GM19099 (cell line): ENCODE measurements around the gene ALLC.

Source experiments
- POLR2A ChIP-seq: IDR thresholded peaks from 3 replicates; pipeline ENCODE4 v1.6.1; 2011; ENCODE audit warnings: low read depth; ENCODE audit not compliant: insufficient read length; ENCODE audit errors: extremely low read depth

The ALLC gene

DNA sequence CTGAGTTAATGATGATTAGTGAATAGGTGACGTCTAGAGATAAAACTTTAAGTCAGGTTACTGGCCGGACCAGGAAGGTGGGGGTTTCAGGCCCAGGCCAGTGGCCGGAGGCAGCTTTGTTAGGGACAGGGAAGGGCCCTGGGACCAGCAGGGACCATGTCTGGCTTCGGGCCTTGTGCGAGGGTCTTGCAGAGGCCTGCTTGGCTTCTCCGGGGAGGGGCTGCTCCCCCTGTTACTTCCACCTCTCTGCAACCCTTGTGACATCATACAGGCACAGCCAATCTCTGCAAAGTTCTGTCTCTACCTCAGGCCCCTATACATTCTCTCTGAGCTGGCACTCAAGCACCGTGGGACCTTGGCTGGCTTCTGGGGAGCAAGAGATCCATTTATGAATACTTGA, at the start of gene ALLC:
Gene ALLC, plus strand, starts transcription at position 320 of the 400 bp plus-strand sequence. CDS start 12,958 bp downstream, outside the sequence.
- TF ChIP-seq POLR2A: no peak

DNA sequence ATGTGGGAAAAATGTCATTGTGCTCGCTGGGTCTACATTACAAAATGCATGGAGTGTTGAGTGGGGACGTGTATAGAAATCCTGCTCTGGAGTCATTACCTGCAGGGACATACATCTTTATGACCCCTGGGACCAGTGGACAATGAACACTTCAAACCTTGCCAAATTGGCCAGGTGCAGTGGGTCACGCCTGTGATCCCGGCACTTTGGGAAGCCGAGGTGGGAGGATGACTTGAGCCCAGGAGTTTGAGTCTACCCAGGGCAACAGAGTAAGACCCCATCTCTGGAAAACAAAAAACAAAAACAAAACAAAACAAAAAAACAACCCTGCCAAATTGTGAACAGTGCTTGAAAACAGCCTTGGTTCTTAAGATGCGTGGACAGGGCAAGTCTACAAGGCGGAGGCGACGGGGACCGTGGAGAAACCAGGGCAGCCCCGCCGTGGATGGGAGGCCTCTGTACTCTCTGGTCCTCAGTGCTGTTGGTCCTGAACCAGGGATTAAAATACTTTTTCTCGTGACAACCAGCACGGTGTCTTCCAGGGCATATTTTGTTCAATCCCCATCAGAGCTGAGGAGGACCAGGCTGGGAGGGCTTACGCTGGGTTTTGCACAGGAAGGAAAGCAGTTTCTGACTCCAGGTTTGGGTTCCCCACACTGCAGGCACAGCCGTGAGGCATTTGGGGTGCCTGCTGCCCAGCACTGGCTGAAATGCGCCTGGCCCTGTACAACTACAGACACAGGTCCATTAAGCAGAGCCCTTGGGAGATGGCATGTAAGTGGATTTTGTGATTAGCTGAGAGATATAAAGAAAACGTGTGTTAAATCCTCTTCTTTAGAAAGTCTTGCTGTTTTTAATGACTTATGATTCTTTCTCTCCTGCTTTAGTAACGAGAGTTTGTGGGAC, 49.4 kb upstream of the ALLC start:
- TF ChIP-seq POLR2A: no peak

DNA sequence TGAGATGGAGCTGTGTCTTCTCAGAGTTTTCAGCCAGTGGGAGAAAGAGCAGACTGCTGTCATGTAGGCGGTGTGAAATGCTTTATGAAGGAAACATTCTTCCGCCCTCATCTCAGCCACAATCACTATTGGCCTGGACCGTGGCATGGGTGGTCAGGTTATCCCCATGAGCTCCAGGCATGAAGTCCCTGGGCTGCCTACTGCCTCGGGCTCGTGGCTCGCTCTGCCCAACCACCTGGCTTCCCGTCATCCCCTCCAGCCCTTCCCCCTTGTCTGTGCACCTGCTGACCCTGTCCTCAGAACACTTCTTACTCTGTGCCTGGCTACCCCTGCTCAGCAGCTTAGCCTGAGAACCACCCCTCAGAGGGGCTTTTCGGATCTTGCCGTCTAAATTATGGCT, 47.6 kb upstream of the ALLC start:
- no peak for TF ChIP-seq POLR2A

DNA sequence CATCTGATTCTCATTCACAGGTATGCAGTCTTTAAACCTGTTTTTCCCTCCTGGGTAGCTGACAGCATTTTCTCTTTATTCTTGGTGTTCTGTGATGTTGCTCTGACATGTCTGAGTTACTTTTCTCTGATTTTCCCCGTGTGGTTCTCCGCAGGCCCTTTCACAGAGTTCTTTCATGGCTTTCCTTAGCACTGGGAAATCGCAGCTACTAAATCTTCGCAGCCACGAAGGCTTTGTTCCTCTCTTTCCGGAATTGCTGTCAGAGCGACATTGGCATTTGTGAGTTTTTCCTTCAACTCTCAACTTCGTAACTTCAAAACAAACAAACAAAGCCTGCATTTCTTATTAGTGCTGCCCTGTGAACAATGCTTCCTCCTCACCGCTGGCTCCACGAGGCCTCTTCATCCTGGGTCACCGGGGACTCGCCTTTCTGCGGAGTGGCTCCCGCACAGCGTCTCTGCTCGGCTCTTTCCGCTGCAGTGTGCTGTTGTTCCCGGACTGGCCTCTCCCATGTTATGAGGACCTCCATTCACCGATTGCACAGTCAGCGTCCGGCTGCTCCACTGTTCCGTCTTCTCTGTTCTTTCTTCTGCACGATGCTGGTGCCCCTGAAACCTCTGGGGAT, 47.0 kb upstream of the ALLC start:
- TF ChIP-seq POLR2A: no peak

DNA sequence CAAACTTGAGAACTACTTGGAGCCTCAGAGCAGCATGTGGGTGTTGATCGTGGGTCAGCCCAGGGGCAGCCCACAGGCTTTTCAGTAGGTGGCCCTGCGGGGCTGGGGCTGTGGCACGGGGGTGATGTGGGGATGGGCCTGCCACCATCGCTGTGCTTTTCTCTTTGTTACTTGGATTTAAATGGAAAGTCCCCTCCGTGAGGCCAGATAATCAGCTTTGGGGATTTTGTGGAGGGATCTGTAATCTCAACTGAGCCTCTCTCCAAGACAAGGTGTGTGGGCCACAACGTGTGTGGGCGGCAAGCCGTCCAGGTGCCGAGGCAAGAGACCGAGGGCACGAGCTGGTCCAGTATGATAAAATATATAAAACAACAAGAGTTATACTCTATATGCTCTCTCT, 46.4 kb upstream of the ALLC start:
- TF ChIP-seq POLR2A: no peak

DNA sequence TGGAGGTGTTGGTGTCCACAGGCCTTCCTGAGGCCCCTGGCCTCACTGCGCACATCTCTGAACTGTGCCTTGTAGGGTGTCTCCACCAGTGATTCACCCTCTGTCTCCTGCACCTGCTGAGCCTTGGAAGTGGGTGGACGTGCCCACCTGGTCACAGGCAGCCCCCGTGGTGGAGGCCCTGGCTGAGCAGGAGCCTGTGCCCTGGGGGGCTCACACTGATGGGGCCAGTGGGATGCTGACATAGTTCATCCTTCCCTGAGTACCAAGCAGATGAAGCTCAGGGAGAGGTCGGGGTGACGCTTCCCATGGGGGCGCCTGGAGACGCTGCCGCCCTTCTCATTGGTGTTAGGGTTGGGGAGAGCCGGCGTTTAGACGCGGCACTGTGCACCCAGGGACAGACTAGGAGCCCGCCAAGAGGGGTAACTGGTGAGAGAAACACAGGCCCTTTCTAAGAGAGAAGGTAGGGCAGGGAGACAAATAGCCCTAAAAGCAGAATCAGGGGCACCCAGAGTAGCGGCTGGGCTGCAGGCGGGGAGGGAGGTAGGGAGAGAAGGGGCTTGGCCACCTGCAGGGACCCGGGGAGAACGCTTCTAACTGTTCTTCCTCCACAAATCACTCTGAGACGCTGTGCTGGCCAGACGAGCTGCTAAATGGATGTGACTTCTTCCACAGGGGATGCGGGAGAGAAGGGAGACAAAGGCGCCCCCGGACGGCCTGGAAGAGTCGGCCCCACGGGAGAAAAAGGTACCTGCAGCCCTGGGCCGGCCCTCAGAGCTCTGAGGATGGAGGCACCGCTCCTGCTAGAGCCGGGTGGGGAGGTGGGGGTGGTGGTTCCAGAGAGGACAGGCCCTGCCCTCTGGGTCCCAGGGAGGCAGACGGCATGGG, 45.1 kb upstream of the ALLC start:
- no peak for TF ChIP-seq POLR2A

DNA sequence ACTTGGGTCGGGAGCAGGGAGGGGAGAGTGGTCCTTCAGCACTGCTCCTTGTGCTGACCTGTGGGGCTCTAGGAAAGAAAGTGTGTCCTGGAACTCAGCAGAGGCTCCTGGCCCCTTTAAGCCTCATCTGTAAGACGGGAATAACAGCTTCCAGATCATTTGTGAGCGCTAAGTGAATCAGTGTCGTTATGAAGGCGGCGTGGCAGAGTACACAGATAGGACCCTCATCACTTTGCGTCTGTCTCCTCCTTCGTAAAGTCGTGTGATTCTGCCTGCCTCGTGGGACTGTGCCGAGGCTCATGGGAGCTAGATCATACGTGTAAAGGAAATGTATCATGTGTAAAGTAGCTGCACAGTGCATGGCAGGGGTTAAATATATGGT, 44.5 kb upstream of the ALLC start:
- TF ChIP-seq POLR2A: no peak

DNA sequence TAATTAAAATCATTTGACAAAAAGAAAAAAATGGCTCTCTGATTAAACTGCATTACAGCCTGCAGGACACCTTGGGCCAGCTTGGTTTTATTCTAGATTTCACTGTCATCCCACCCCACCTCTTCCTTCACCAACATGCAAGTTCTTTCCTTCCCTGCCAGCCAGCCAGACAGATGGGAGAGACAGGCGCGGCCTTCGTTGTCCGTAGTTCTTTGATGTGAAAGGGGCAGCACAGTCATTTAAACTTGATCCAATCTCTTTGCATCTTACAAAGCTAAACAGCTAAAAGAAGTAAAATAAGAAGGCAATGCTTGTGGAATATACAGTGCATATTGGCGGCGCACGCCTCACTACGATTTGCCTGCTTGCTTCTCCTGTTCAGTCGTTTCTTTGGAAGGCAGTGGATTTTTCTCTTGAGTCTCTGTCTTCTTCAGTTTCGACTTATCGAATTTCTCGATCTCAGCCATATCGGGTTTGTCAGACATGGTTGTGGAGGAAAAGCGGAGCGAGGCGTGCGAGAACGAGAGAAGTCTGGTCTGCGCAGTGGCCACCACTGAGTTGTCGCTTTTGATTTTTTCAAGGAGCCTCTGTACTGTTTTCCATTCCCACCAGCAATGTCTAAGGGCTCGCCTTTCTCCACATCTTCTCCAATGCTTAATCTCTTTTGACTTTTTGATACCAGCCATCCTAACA, 40.7 kb upstream of the ALLC start:
- TF ChIP-seq POLR2A: no peak

DNA sequence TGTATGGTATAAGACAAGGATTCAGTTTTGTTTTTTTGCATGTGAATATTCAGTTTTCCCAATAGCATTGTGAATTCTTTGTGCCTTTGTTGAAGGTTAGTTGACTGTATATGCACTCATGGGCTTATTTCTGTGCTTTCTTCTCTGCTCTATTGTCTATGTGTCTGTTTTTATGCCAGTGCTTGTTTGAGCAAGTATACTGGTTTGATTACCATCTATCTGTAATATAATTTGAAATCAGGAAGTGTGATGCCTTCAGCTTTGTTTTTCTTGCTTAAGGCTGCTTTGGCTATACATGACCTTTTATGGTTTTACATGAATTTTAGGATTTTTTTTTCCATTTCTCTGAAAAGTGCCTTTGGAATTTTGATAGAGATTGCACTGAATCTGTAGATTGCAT, 39.6 kb upstream of the ALLC start:
- TF ChIP-seq POLR2A: no peak

DNA sequence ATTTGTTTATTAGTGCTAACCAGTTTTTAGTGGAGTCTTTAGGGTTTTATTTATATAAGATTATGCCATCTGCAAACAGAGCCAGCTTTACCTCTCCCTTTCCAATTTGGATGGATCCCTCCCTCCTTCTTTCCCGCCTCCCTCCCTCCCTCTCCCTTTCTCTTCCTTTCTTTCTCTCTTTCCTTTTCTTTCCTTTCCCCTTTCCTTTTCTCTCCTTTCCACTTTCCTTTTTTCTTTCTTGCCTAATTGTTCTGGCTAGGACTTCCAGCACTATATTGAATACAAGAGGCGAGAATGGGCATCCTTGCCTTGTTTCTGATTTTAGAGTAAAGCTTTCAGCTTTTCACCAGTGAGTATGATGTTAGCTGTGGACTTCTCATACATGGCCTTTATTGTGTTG, 39.0 kb upstream of the ALLC start:
- no peak for TF ChIP-seq POLR2A

DNA sequence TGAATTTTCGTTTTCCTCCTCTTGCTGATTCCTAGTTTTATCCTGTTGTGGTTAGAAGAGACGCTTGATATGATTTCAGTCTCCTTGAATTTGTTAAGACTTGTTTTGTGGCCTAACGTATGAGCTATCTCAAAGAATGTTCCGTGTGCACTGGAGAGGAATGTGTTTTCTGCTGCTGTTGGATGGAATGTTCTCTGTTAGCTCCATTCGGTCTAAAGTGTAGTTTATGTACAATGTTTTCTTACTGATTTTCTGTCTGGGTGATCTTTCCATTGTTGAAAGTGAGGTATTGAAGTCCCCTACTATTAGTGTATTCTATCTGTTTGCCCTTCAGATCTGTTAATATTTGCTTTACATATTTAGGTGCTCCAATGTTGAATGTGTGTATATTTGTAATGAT, 37.2 kb upstream of the ALLC start:
- TF ChIP-seq POLR2A: no peak

DNA sequence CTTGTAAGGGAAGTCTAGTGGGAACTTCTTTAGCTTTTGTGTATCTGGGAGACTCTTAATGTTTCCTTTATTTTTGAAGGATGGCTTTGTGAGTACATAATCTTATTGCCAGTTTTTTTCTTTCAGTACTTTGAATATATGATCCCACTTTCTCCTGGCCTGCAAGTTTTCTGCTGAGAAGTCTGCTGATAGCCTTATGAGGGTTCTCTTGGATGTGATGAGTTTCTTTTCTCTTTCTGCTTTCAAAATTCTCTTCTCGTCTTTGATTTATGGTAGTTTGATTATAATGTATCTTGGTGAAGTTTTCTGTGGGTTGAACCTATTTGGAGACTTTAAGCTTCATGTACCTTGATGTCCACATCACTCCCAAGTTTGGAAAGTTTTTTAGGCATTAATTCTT, 35.0 kb upstream of the ALLC start:
- TF ChIP-seq POLR2A: no peak

DNA sequence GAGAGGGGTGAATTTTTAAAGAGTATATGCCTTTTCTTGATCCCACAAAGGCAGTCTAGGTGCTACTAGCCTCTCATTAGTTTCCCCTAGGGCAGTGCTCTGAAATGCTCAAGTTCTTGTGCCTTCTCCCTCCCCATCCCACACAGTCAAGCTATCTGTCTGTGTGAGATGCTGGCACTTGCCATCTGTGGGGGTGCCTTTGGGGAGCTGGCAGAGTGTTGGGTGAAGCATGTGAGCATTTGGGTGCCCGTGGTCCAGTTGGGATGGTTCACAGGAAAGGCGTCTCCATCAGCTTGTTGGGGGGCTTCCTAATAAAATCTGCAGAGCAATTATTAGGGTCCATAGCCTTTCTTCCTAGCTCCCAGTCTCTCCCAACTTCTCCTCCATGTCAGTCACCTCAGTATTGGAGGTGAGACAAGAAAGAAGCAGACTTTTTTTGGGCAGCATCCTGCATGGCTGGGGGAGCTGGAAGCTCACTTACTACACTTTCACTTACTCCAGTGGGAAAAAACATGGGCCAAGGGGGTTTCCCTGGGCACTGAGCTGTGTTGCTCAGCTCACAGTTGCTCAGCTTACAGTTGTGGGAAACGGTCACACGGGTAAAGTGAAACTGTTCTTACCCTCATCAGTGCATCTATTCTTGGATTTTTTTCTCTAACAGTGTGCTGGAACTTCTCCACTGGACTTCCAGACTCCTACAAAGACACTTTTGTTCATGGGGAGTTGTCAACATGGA, 33.8 kb upstream of the ALLC start:
- no peak for TF ChIP-seq POLR2A

DNA sequence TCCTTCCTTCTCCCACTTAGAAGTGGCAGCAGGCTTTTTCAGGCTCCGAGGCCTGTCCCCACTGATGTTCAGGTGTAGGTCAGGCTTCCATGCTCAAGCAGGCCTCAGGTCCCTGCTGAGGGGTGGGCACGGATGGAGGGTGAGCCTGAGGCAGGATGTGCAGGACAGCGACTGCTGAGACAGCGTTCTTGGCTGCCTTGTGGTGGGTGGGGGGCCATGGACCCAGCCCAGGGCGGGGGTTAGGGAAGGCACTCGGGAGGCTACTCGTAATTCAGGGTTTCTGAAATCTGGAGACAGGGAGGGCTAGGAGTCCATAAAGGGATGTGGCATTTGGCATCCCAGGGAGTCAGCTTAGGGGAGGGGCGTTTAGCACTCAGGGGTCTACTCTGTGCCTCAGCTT, 32.8 kb upstream of the ALLC start:
- no peak for TF ChIP-seq POLR2A
